Prostate gland (tissue), 2 donors: Measurements from ENCODE around the gene STK11.

ENCODE experiments used
- CTCF ChIP-seq, 4 experiments: fragments of 200-600 bp in 2 of 4; fragments of 450-650 bp in 2 of 4; sonication (generic) in 2 of 4; IDR thresholded peaks; 1 replicate in 3 of 4; 2 replicates in 1 of 4; pipeline ENCODE4 v1.5.1; 2016 to 2019; ENCODE audit warnings: antibody characterized with exemption in 4 of 4, mild to moderate bottlenecking in 2 of 4, moderate library complexity in 2 of 4
- POLR2AphosphoS5 ChIP-seq: sonication (generic); formaldehyde crosslinking; IDR thresholded peaks from one replicate; pipeline ENCODE4 v1.6.1; 2017; ENCODE audit warnings: antibody characterized with exemption

GRCh38 chr19:1254530-1255185, 49.1 kb downstream of the STK11 start:
- TF ChIP-seq CTCF (IDR thresholded peaks at IDR 0.05) (no peak), POLR2AphosphoS5 (no peak)
